ENCODE data around the gene ZNF532. TPM values are rescaled to one million over a fixed set of nuclear protein-coding genes. Genes with fewer than 3 reads are reported as not detected.
A peak's percentile ranks its signal among the peaks of the same experiment; 100 is the strongest.

The ZNF532 gene
- total and polyA plus RNA-seq, 5 donors = 21.1 to 87.9 (median 72.4) TPM

GRCh38 chr18:58980991-58981390, 116.3 kb downstream of the ZNF532 start:
- ATAC-seq = no peak
- peaks cover 2% of the 10 kb centered on the region for H3K4me1 ChIP-seq (ENCODE audit: control insufficient read depth, insufficient read depth, low read length)
- intact Hi-C loops (cut with DNase I) = no loop called here
- DNase-seq = no peak
- no peak overlapping the region for H3K4me3 ChIP-seq (ENCODE audit: low read length)
- 82% methylated on average over 4 of the region's 4 CpGs for WGBS
- H3K27me3 ChIP-seq (ENCODE audit: control insufficient read depth, insufficient read depth) = no peaks in the 10 kb centered on the region
- no peaks in the 10 kb centered on the region for H3K9me3 ChIP-seq (ENCODE audit: control insufficient read depth, low read length)
- no peak overlapping the region for H3K27ac ChIP-seq (ENCODE audit: low read length)

GRCh38 chr18:58983260-58984155, 118.8 kb downstream of the ZNF532 start:
- Histone ChIP-seq H3K27me3 (ENCODE audit: control insufficient read depth, insufficient read depth) (no peaks in the 10 kb centered on the region), H3K27ac (ENCODE audit: low read length) (no peak overlapping the region), H3K4me3 (ENCODE audit: low read length) (no peak overlapping the region), H3K9me3 (ENCODE audit: control insufficient read depth, low read length) (no peaks in the 10 kb centered on the region), H3K4me1 (ENCODE audit: control insufficient read depth, insufficient read depth, low read length) (peaks cover 4% of the 10 kb centered on the region)
- ATAC-seq (peak; percentile 59 to 65), DNase-seq (no peak)
- intact Hi-C loops (cut with DNase I) = no loop called here
- 81% methylated on average over 17 of the region's 17 CpGs for WGBS

- intact Hi-C loops (cut with DNase I) = no loop called here
- WGBS = 51% methylated on average over 2 of the region's 2 CpGs
- H3K9me3 ChIP-seq (ENCODE audit: control insufficient read depth, low read length) = no peaks in the 10 kb centered on the region
- no peak for DNase-seq
- H3K4me1 ChIP-seq (ENCODE audit: control insufficient read depth, insufficient read depth, low read length) = peaks cover 13% of the 10 kb centered on the region
- H3K4me3 ChIP-seq (ENCODE audit: low read length) = no peak overlapping the region
- no peak for ATAC-seq
- no peaks in the 10 kb centered on the region for H3K27me3 ChIP-seq (ENCODE audit: control insufficient read depth, insufficient read depth)
- no peak overlapping the region for H3K27ac ChIP-seq (ENCODE audit: low read length)
Observed at GRCh38 chr18:58988600-58988999, 123.9 kb downstream of the ZNF532 start.

GRCh38 chr18:58989184-58989759, 124.6 kb downstream of the ZNF532 start:
- no peak for ATAC-seq
- intact Hi-C loops (cut with DNase I) = no loop called here
- H3K9me3 ChIP-seq (ENCODE audit: control insufficient read depth, low read length) = no peaks in the 10 kb centered on the region
- no peak overlapping the region for H3K4me3 ChIP-seq (ENCODE audit: low read length)
- H3K4me1 ChIP-seq (ENCODE audit: control insufficient read depth, insufficient read depth, low read length) = peaks cover 13% of the 10 kb centered on the region
- DNase-seq = no peak
- no peak overlapping the region for H3K27ac ChIP-seq (ENCODE audit: low read length)
- 95% methylated on average over 2 of the region's 2 CpGs for WGBS
- H3K27me3 ChIP-seq (ENCODE audit: control insufficient read depth, insufficient read depth) = no peaks in the 10 kb centered on the region

GRCh38 chr18:58990720-58991119, 126.0 kb downstream of the ZNF532 start:
- no peaks in the 10 kb centered on the region for H3K27me3 ChIP-seq (ENCODE audit: control insufficient read depth, insufficient read depth)
- H3K4me3 ChIP-seq (ENCODE audit: low read length) = no peak overlapping the region
- intact Hi-C loops (cut with DNase I) = loop anchor here in 1 of 4 donors (10.0 kb wide), 2 partner anchors 126 to 206 kb away; partner anchors contain the start of gene ZNF532
- peak; percentile 11 to 38 for ATAC-seq
- 67% methylated on average over 6 of the region's 6 CpGs for WGBS
- peaks cover 16% of the 10 kb centered on the region for H3K4me1 ChIP-seq (ENCODE audit: control insufficient read depth, insufficient read depth, low read length)
- DNase-seq = no peak
- H3K9me3 ChIP-seq (ENCODE audit: control insufficient read depth, low read length) = no peaks in the 10 kb centered on the region
- H3K27ac ChIP-seq (ENCODE audit: low read length) = peak overlapping the region; percentile 95

GRCh38 chr18:58991167-58991798, 126.6 kb downstream of the ZNF532 start:
- WGBS = 48% methylated on average over 7 of the region's 7 CpGs
- Histone ChIP-seq H3K9me3 (ENCODE audit: control insufficient read depth, low read length) (no peaks in the 10 kb centered on the region), H3K27me3 (ENCODE audit: control insufficient read depth, insufficient read depth) (no peaks in the 10 kb centered on the region), H3K4me3 (ENCODE audit: low read length) (no peak overlapping the region), H3K4me1 (ENCODE audit: control insufficient read depth, insufficient read depth, low read length) (peaks cover 16% of the 10 kb centered on the region), H3K27ac (ENCODE audit: low read length) (peak overlapping the region; percentile 95)
- intact Hi-C loops (cut with DNase I) = loop anchor here in 1 of 4 donors (10.0 kb wide), 2 partner anchors 126 to 206 kb away; partner anchors contain the start of gene ZNF532
- ATAC-seq (peak in 1 of 2 donors; percentile 61), DNase-seq (no peak)

GRCh38 chr18:58992301-58993231, 127.9 kb downstream of the ZNF532 start:
- Histone ChIP-seq H3K27ac (ENCODE audit: low read length) (peak overlapping the region; percentile 84), H3K9me3 (ENCODE audit: control insufficient read depth, low read length) (no peaks in the 10 kb centered on the region), H3K27me3 (ENCODE audit: control insufficient read depth, insufficient read depth) (no peaks in the 10 kb centered on the region), H3K4me1 (ENCODE audit: control insufficient read depth, insufficient read depth, low read length) (peaks cover 13% of the 10 kb centered on the region), H3K4me3 (ENCODE audit: low read length) (no peak overlapping the region)
- no peak for DNase-seq
- peak in 1 of 2 donors; percentile 36 for ATAC-seq
- WGBS = 43% methylated on average over 16 of the region's 16 CpGs
- intact Hi-C loops (cut with DNase I) = loop anchor here in 1 of 4 donors (10.0 kb wide), 2 partner anchors 128 to 208 kb away; partner anchors contain the start of gene ZNF532

- 34% methylated on average over 4 of the region's 4 CpGs for WGBS
- DNase-seq (no peak), ATAC-seq (peak; percentile 20 to 32)
- H3K27me3 ChIP-seq (ENCODE audit: control insufficient read depth, insufficient read depth) = no peaks in the 10 kb centered on the region
- H3K4me3 ChIP-seq (ENCODE audit: low read length) = no peak overlapping the region
- intact Hi-C loops (cut with DNase I) = loop anchor here in 1 of 4 donors (10.0 kb wide), 2 partner anchors 128 to 208 kb away; partner anchors contain the start of gene ZNF532
- no peaks in the 10 kb centered on the region for H3K9me3 ChIP-seq (ENCODE audit: control insufficient read depth, low read length)
- peaks cover 11% of the 10 kb centered on the region for H3K4me1 ChIP-seq (ENCODE audit: control insufficient read depth, insufficient read depth, low read length)
- no peak overlapping the region for H3K27ac ChIP-seq (ENCODE audit: low read length)
Observed at GRCh38 chr18:58993260-58993659, 128.6 kb downstream of the ZNF532 start.

- intact Hi-C loops (cut with DNase I) = loop anchor here in 1 of 4 donors (5.0 to 10.0 kb wide), 3 partner anchors 62 to 211 kb away; partner anchors contain the start of gene ZNF532
- no peaks in the 10 kb centered on the region for H3K27me3 ChIP-seq (ENCODE audit: control insufficient read depth, insufficient read depth)
- 32% methylated on average over 5 of the region's 5 CpGs for WGBS
- H3K4me3 ChIP-seq (ENCODE audit: low read length) = no peak overlapping the region
- peak overlapping the region; percentile 21 for H3K27ac ChIP-seq (ENCODE audit: low read length)
- ATAC-seq (no peak), DNase-seq (no peak)
- no peaks in the 10 kb centered on the region for H3K9me3 ChIP-seq (ENCODE audit: control insufficient read depth, low read length)
- H3K4me1 ChIP-seq (ENCODE audit: control insufficient read depth, insufficient read depth, low read length) = peaks cover 10% of the 10 kb centered on the region
Observed at GRCh38 chr18:58995663-58996062, 131.0 kb downstream of the ZNF532 start.

- ATAC-seq = peak; percentile 67 to 68
- 30% methylated on average over 12 of the region's 12 CpGs for WGBS
- DNase-seq = peak; percentile 56 to 74 (median 70)
- Histone ChIP-seq H3K27ac (ENCODE audit: low read length) (peak overlapping the region; percentile 40), H3K9me3 (ENCODE audit: control insufficient read depth, low read length) (no peaks in the 10 kb centered on the region), H3K4me1 (ENCODE audit: control insufficient read depth, insufficient read depth, low read length) (peaks cover 7% of the 10 kb centered on the region), H3K27me3 (ENCODE audit: control insufficient read depth, insufficient read depth) (no peaks in the 10 kb centered on the region), H3K4me3 (ENCODE audit: low read length) (no peak overlapping the region)
- intact Hi-C loops (cut with DNase I) = loop anchor here in 1 of 4 donors (5.0 to 10.0 kb wide), 3 partner anchors 61 to 211 kb away; partner anchors contain the start of gene ZNF532
Observed at GRCh38 chr18:58996131-58996641, 131.5 kb downstream of the ZNF532 start.
